ENCODE results near the gene PEX14. TPM values are rescaled to one million over a fixed set of nuclear protein-coding genes. Genes with fewer than 3 reads are reported as not detected.

PEX14 gene
- polyA plus RNA-seq, 1 donor from 2014 or later: 13.5 TPM

DNA sequence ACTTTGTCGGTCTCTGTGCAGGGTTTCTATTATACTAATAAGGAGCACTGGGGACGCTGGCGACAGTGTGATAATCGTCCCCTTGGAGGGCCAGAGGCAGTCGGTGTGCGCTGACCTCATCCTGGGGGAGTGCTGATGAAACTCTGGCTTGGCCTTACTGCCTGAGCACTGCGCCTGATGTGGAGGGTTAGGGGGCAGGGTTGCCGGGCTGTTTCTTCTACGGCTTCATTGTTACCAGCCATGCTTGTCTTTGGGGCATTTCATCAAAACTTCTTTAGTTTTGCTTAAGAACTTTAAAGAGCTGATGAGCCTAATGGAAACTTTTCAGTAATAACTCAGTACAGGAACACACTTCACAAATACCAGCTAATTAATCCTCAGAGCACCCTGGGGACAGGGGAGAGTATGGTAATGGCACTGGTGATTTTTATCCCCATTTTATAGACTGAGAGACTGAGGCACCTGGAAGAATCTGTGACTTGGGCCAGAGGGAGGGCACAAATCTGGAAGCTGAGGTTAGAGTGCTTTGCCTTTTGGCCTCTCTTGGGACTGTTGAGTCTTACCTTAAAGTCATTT is 81.8 kb downstream of the PEX14 start:
- Histone ChIP-seq H3K79me2 (replicated peaks; ENCODE audit: insufficient read depth, low read length) (no peaks in the 10 kb centered on the region), H3F3A (ENCODE audit: insufficient read depth, low read length, poor library complexity, severe bottlenecking) (no peaks in the 10 kb centered on the region), H3K4me2 (ENCODE audit: low read length) (no peak overlapping the region), H2AFZ (ENCODE audit: low read depth, low read length) (no peak overlapping the region), H3K36me3 (ENCODE audit: insufficient read depth, low read length) (no peaks in the 10 kb centered on the region), H3K9me3 (ENCODE audit: low read length) (no peaks in the 10 kb centered on the region), H4K20me1 (ENCODE audit: insufficient read depth) (no peaks in the 10 kb centered on the region), H3K9me2 (ENCODE audit: insufficient read depth, low read length) (no peaks in the 10 kb centered on the region), H3K27ac (ENCODE audit: low read length) (no peak overlapping the region), H3K27me3 (ENCODE audit: insufficient read depth, low read depth, low read length) (no peaks in the 10 kb centered on the region), H3K4me3 (ENCODE audit: low read length) (no peak overlapping the region), H3K9ac (ENCODE audit: low read length) (no peak overlapping the region)
- no peak for TF ChIP-seq MXI1 (conservative IDR thresholded peaks at IDR 0.05; ENCODE audit: poor library complexity, severe bottlenecking)

- Histone ChIP-seq H3K27ac (ENCODE audit: low read length) (no peak overlapping the region), H3K9me2 (ENCODE audit: insufficient read depth, low read length) (no peaks in the 10 kb centered on the region), H3K36me3 (ENCODE audit: insufficient read depth, low read length) (no peaks in the 10 kb centered on the region), H3K79me2 (replicated peaks; ENCODE audit: insufficient read depth, low read length) (no peaks in the 10 kb centered on the region), H3K9ac (ENCODE audit: low read length) (no peak overlapping the region), H3K27me3 (ENCODE audit: insufficient read depth, low read depth, low read length) (no peaks in the 10 kb centered on the region), H3F3A (ENCODE audit: insufficient read depth, low read length, poor library complexity, severe bottlenecking) (no peaks in the 10 kb centered on the region), H3K9me3 (ENCODE audit: low read length) (no peaks in the 10 kb centered on the region), H4K20me1 (ENCODE audit: insufficient read depth) (no peaks in the 10 kb centered on the region), H2AFZ (ENCODE audit: low read depth, low read length) (no peak overlapping the region), H3K4me3 (ENCODE audit: low read length) (no peak overlapping the region), H3K4me2 (ENCODE audit: low read length) (no peak overlapping the region)
- TF ChIP-seq EP300 (conservative IDR thresholded peaks at IDR 0.05; ENCODE audit: poor library complexity, severe bottlenecking) (no peak), MXI1 (conservative IDR thresholded peaks at IDR 0.05; ENCODE audit: poor library complexity, severe bottlenecking) (no peak), POLR2AphosphoS5 (IDR thresholded peaks at IDR 0.05) (no peak)
Measured at GRCh38 chr1:10557714-10558113, 83.0 kb downstream of the PEX14 start.

DNA sequence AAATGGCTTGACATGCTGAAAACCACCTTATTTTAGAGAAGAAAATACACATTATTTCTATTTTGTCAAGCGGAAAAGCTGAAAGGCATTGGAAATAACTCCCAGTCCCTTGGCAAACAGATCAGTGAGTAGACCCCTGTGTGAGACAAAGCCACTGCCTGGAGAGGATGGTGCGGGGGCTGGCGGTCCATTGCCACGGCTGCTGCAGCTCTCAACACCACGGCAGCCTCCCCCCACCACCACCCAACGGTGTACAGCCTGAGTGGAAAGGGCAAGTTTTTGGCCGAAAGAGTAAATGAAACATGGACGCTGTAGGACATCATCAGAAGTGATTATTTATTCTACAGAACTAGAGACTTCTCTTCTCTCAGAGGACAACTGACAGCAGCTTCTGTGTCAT is 84.6 kb downstream of the PEX14 start:
- Histone ChIP-seq H3K9me3 (ENCODE audit: low read length) (no peaks in the 10 kb centered on the region), H3K36me3 (ENCODE audit: insufficient read depth, low read length) (no peaks in the 10 kb centered on the region), H3K79me2 (replicated peaks; ENCODE audit: insufficient read depth, low read length) (no peaks in the 10 kb centered on the region), H3K4me3 (ENCODE audit: low read length) (no peak overlapping the region), H3K9me2 (ENCODE audit: insufficient read depth, low read length) (no peaks in the 10 kb centered on the region), H3K4me2 (ENCODE audit: low read length) (no peak overlapping the region), H4K20me1 (ENCODE audit: insufficient read depth) (no peaks in the 10 kb centered on the region), H3K27me3 (ENCODE audit: insufficient read depth, low read depth, low read length) (no peaks in the 10 kb centered on the region), H3F3A (ENCODE audit: insufficient read depth, low read length, poor library complexity, severe bottlenecking) (no peaks in the 10 kb centered on the region), H3K27ac (ENCODE audit: low read length) (no peak overlapping the region), H2AFZ (ENCODE audit: low read depth, low read length) (no peak overlapping the region), H3K9ac (ENCODE audit: low read length) (no peak overlapping the region)
- TF ChIP-seq SMC3 (conservative IDR thresholded peaks at IDR 0.05; ENCODE audit: poor library complexity): no peak
- no peak for TF ChIP-seq EZH2 (IDR thresholded peaks at IDR 0.05; ENCODE audit: borderline replicate concordance, insufficient read depth, low read length, poor library complexity, severe bottlenecking)
- no peak for TF ChIP-seq RAD21 (conservative IDR thresholded peaks at IDR 0.05)
- TF ChIP-seq MXI1 (conservative IDR thresholded peaks at IDR 0.05; ENCODE audit: poor library complexity, severe bottlenecking): no peak
- no peak for TF ChIP-seq TAF1 (IDR thresholded peaks at IDR 0.05; ENCODE audit: low read depth)
- TF ChIP-seq, protein P1, sequence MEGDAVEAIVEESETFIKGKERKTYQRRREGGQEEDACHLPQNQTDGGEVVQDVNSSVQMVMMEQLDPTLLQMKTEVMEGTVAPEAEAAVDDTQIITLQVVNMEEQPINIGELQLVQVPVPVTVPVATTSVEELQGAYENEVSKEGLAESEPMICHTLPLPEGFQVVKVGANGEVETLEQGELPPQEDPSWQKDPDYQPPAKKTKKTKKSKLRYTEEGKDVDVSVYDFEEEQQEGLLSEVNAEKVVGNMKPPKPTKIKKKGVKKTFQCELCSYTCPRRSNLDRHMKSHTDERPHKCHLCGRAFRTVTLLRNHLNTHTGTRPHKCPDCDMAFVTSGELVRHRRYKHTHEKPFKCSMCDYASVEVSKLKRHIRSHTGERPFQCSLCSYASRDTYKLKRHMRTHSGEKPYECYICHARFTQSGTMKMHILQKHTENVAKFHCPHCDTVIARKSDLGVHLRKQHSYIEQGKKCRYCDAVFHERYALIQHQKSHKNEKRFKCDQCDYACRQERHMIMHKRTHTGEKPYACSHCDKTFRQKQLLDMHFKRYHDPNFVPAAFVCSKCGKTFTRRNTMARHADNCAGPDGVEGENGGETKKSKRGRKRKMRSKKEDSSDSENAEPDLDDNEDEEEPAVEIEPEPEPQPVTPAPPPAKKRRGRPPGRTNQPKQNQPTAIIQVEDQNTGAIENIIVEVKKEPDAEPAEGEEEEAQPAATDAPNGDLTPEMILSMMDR (IDR thresholded peaks at IDR 0.05; ENCODE audit: poor library complexity, severe bottlenecking): no peak
- TF ChIP-seq, protein P2, sequence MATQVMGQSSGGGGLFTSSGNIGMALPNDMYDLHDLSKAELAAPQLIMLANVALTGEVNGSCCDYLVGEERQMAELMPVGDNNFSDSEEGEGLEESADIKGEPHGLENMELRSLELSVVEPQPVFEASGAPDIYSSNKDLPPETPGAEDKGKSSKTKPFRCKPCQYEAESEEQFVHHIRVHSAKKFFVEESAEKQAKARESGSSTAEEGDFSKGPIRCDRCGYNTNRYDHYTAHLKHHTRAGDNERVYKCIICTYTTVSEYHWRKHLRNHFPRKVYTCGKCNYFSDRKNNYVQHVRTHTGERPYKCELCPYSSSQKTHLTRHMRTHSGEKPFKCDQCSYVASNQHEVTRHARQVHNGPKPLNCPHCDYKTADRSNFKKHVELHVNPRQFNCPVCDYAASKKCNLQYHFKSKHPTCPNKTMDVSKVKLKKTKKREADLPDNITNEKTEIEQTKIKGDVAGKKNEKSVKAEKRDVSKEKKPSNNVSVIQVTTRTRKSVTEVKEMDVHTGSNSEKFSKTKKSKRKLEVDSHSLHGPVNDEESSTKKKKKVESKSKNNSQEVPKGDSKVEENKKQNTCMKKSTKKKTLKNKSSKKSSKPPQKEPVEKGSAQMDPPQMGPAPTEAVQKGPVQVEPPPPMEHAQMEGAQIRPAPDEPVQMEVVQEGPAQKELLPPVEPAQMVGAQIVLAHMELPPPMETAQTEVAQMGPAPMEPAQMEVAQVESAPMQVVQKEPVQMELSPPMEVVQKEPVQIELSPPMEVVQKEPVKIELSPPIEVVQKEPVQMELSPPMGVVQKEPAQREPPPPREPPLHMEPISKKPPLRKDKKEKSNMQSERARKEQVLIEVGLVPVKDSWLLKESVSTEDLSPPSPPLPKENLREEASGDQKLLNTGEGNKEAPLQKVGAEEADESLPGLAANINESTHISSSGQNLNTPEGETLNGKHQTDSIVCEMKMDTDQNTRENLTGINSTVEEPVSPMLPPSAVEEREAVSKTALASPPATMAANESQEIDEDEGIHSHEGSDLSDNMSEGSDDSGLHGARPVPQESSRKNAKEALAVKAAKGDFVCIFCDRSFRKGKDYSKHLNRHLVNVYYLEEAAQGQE (IDR thresholded peaks at IDR 0.05; ENCODE audit: borderline replicate concordance): no peak
- TF ChIP-seq POLR2AphosphoS5 (IDR thresholded peaks at IDR 0.05): no peak
- no peak for TF ChIP-seq EP300 (conservative IDR thresholded peaks at IDR 0.05; ENCODE audit: poor library complexity, severe bottlenecking)
